NCI-H1694 (cell line): Measurements from ENCODE around the gene USP15.
"Not testable (repeated sequence)": the region's sequence is repeated elsewhere in the genome, so short reads cannot be mapped to it uniquely, and the experiment has no call there.

Experiments used
- DNase-seq: peaks from one replicate; lab custom pipeline; 2025; lab: John Stamatoyannopoulos, UW

USP15 gene

GRCh38 chr12:62323386-62323785, 63.2 kb downstream of the USP15 start:
- DNase-seq = no peak

GRCh38 chr12:62328296-62328921, 68.2 kb downstream of the USP15 start:
- no peak for DNase-seq

GRCh38 chr12:62331306-62331705, 71.1 kb downstream of the USP15 start:
- no peak for DNase-seq

DNA sequence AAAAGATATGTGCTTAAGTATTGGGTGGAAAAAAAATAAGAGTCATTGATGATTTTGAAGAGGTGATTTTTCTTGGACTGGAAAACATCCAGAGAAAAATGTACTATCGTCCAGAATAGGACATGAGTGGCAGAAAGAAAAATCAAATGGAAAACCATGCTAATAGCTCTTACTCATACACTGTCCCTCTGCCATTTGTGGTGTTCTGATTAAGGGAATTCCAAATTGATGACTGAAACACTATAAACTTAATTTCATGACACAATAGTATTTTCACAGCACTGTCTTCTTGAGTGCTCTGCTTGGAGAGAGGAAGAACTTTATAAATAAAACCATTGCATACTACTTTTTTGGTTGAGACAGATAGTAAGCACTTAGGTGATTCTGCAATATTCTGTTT, 72.4 kb downstream of the USP15 start:
- DNase-seq = no peak

GRCh38 chr12:62335057-62335456, 74.9 kb downstream of the USP15 start:
- DNase-seq = no peak

- DNase-seq = no peak
Observed at GRCh38 chr12:62335796-62336195, 75.6 kb downstream of the USP15 start.

DNA sequence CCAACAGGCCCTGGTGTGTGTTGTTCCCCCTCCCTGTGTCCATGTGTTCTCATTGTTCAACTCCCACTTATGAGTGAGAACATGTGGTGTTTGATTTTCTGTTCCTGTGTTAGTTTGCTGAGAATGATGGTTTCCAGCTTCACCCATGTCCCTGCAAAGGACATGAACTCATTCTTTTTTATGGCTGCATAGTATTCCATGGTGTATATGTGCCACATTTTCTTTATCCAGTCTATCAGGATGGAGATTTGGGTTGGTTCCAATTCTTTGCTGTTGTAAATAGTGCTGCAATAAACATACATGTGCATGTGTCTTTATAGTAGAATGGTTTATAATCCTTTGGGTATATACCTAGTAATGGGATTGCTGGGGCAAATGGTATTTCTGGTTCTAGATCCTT, 77.4 kb downstream of the USP15 start:
- not testable (repeated sequence) for DNase-seq

DNA sequence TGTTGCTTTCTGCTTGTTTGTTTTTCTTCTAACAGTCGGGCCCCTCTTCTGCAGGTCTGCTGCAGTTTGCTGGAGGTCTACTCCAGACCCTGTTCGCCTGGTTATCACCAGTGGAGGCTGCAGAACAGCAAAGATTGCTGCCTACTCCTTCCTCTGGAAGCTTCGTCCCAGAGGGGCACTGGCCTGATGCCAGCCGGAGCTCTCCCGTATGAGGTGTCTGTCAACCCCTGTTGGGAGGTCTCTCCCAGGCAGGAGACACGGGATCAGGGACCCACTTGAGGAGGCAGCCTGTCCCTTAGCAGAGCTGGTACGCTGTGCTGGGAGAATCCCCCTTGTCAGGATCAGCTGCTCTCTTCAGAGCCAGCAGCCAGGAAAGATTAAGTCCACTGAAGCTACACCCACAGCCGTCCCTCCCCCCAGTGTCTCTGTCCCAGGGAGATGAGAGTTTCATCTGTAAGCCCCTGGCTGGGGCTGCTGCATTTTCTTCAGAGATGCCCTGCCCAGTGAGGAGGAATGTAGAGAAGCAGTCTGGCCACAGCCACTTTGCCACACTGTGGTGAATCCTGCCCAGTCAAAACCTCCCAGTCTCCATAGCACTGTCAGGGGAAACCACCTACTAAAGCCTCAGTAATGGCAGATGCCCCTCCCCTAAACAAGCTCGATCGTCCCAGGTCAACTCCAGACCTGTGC, 82.6 kb downstream of the USP15 start:
- DNase-seq = not testable (repeated sequence)

DNA sequence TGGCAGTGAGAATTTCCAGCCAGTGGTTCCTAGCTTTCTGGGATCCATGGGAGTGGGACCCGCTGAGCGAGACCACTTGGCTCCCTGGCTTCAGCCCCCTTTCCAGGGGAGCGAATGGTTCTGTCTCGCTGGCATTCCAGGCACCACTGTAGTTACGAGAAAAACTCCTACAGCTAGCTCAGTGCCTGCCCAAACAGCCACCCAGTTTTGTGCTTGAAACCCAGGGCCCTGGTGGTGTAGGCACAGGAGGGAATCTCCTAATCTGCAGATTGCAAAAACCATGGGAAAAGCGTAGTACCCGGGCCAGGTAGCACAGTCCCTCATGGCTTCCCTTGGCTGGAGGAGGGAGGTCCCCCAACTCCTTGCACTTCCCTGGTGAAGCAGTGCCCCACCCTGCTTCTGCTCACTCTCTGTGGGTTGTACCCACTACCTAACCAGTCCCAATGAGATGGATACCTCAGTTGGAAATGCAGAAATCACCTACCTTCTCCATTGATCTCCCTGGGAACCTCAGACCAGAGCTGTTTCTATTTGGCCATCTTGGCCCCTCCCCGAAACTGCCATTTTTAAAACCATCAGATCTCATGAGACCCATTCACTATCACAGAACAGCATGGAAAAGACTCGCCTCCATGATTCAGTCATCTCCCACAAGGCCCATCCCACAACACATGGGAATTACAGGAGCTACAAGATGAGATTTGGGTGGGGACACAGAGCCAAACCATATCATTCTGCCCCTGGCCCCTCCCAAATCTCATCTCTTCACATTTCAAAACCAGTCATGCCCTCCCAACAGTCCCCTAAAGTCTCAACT, 83.3 kb downstream of the USP15 start:
- DNase-seq = not testable (repeated sequence)

DNA sequence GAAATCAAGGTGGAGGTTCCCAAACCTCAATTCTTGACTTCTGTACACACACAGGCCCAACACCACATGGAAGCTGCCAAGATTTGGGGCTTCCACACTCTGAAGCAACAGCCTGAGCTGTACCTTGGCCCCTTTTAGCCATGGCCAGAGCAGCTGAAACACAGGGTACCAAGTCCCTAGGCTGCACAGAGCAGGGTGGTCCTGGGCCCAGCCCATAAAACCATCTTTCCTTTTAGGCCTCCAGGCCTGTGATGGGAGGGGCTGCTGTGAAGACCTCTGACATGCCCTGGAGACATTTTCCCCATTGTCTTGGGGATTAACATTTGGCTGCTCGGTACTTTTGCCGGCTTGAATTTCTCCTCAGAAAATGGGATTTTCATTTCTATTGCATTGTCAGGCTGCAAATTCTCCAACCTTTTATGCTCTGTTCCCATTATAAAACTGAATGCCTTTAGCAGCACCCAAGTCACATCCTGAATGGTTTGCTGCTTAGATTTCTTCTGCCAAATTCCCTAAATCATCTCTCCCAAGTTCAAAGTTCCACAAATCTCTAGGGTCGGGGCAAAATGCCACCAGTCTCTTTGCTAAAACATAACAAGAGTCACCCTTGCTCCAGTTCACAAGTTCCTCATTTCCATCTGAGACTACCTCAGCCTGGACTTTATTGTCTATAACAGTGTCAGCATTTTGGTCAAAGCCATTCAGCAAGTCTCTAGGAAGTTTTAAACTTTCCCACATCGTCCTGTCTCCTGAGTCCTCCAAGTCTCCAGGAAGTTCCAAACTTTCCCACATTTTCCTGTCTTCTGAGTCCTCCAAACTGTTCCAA, 84.7 kb downstream of the USP15 start:
- not testable (repeated sequence) for DNase-seq

DNA sequence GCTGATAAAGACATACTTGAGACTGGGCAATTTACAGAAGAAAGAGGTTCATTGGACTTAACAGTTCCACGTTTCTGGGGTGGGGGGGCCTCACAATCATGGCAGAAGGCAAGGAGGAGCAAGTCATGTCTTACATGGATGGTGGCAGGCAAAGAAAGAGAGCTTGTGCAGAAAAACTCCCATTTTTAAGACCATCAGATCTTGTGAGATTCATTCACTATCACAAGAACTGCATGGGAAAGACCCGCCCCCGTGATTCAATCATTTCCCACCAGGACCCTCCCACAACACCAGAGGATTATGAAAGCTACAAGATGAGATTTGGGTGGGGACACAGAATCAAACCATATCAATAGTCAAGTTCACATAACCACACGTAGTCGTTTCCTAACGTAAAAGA, 85.5 kb downstream of the USP15 start:
- no peak for DNase-seq

DNA sequence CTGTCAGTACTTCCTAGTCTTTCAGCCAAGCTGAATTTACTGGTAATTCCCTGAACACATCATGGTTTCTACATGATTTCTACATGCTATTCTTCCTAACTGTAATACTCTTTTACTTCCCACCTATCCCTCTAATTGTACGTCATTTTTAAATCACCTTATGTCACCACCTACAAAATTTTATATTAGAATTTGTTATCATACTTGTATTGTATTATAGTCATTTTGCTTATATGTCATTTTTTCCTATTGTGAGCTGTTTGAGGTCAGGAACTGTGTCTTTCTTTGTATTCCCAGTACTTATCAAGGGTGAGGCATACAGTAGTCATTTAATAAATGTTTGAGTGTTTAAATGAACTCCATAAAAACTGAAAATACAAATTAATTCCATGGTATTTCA, 86.6 kb downstream of the USP15 start:
- DNase-seq = no peak

GRCh38 chr12:62347922-62348650, 87.9 kb downstream of the USP15 start:
- no peak for DNase-seq

GRCh38 chr12:62350554-62350953, 90.3 kb downstream of the USP15 start:
- DNase-seq = no peak

DNA sequence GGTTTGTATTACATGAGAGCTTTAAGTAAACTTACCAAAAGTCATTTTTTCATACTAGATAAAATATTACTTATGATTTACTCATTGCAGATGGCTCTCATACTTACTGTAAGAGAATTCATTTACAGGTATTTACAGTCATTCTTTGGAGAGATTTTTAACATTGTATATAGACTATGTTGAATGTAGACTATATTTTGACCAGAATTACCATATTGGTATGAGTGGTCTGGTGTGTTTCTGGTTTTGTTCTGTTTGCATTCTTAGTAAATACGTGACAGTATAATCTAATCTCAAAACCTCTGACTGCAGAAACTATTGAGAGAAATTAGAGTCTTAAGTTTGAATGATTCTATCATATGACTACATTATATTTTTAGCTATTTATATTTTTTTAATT, 91.1 kb downstream of the USP15 start:
- no peak for DNase-seq

GRCh38 chr12:62361048-62361447, 100.8 kb downstream of the USP15 start:
- DNase-seq = no peak

DNA sequence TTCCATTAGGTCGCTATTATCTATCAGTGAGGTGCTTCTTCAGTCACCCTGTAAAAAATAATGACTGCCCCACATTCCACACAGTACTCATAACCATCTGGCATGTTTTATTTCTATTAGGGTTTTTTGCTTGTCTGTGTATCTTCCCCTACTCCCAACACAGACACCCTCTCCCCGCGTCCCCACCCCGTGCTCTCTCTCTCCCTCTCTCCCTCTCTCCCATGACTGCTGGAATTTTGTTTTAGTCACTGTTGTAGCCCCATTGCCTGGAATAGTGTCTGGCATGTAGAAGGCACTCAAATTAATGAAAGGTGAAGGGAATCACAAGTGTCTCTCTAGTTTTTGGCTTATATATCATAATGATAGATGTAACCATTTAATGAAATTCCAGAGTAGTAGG, 103.3 kb downstream of the USP15 start:
- DNase-seq = no peak

- DNase-seq = not testable (repeated sequence)
Observed at GRCh38 chr12:62364697-62365096, 104.5 kb downstream of the USP15 start.

DNA sequence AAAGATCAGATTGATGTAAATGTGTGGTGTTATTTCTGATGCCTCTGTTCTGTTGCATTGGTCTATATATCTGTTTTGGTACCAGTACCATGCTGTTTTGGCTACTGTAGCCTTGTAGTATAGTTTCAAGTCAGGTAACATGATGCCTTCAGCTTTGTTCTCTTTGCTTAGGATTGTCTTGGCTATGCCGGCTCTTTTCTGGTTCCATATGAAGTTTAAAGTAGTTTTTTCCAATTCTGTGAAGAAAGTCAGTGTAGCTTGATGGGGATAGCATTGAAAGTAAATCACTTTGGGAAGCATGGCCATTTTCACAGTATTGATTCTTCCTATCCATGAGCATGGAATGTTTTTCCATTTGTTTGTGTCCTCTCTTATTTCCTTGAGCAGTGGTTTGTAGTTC, 105.6 kb downstream of the USP15 start:
- DNase-seq = not testable (repeated sequence)

- DNase-seq = not testable (repeated sequence)
Observed at GRCh38 chr12:62368430-62369223, 108.4 kb downstream of the USP15 start.

DNA sequence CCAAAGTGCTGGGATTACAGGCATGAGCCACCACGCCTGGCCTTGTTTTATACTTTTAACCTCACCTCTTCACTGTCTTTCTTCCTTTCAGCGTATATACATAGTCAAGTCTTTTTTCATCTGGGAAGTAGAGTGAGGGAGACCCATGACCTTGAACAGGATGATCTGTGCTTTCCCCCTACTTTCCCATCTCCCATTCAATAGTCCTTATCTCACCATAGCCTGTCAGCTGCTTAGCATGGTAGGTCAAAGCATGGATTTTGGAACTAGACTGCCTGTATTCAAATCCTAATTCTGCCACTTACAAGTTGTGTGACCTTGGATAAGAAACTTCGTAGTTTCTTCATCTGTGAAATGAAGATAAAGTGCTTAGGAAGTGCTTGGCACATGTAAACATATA, 110.0 kb downstream of the USP15 start:
- no peak for DNase-seq
